ENCODE data around the gene KRT12. TPM values are rescaled to one million over a fixed set of nuclear protein-coding genes. Genes with fewer than 3 reads are reported as not detected.

The KRT12 gene
- polyA plus RNA-seq, 1 experiment, result not detected

- no peak for DNase-seq (ENCODE audit: low read depth, low spot score)
- TF ChIP-seq CTCF (IDR thresholded peaks at IDR 0.05; ENCODE audit: low read depth, low read length), result no peak
- Histone ChIP-seq H3K27me3 (ENCODE audit: control insufficient read depth, insufficient read depth, low read length) (no peaks in the 10 kb centered on the region), H3K27ac (ENCODE audit: low read depth, low read length) (no peak overlapping the region), H3K9me3 (ENCODE audit: control insufficient read depth, insufficient read depth, low read length) (no peaks in the 10 kb centered on the region), H3K4me3 (ENCODE audit: low read depth, low read length) (no peak overlapping the region)
- ChIA-PET POLR2A (no interaction called here), CTCF (interaction anchor here (0.6 to 1.2 kb wide), 2 partner anchors 817 to 835 kb away, joined by 3 read pairs; no protein-coding TSS in a partner anchor)
These were observed 36.8 kb downstream of the KRT12 start for GRCh38 chr17:40830085-40830776.

GRCh38 chr17:40828454-40829044 lies 38.5 kb downstream of the KRT12 start:
- Histone ChIP-seq H3K27ac (ENCODE audit: low read depth, low read length) (no peak overlapping the region), H3K27me3 (ENCODE audit: control insufficient read depth, insufficient read depth, low read length) (no peaks in the 10 kb centered on the region), H3K9me3 (ENCODE audit: control insufficient read depth, insufficient read depth, low read length) (no peaks in the 10 kb centered on the region), H3K4me3 (ENCODE audit: low read depth, low read length) (no peak overlapping the region)
- no peak for DNase-seq (ENCODE audit: low read depth, low spot score)
- POLR2A ChIA-PET, result interaction anchor here (1.2 kb wide), 1 partner anchor 10 kb away, joined by 7 read pairs; no protein-coding TSS in a partner anchor
- CTCF ChIA-PET, result interaction anchor here (1.2 kb wide), 1 partner anchor 837 kb away, joined by 3 read pairs; no protein-coding TSS in a partner anchor
- no peak for TF ChIP-seq CTCF (IDR thresholded peaks at IDR 0.05; ENCODE audit: low read depth, low read length)

GRCh38 chr17:40827746-40828453 lies 39.1 kb downstream of the KRT12 start:
- Histone ChIP-seq H3K27ac (ENCODE audit: low read depth, low read length) (no peak overlapping the region), H3K9me3 (ENCODE audit: control insufficient read depth, insufficient read depth, low read length) (no peaks in the 10 kb centered on the region), H3K27me3 (ENCODE audit: control insufficient read depth, insufficient read depth, low read length) (no peaks in the 10 kb centered on the region), H3K4me3 (ENCODE audit: low read depth, low read length) (no peak overlapping the region)
- DNase-seq (ENCODE audit: low read depth, low spot score), result no peak
- ChIA-PET CTCF (interaction anchor here (1.6 to 2.9 kb wide), 2 partner anchors 821 to 835 kb away, joined by 4 to 9 read pairs; no protein-coding TSS in a partner anchor), POLR2A (interaction anchor here (1.2 kb wide), 1 partner anchor 9 kb away, joined by 7 read pairs; no protein-coding TSS in a partner anchor)
- no peak for TF ChIP-seq CTCF (IDR thresholded peaks at IDR 0.05; ENCODE audit: low read depth, low read length)

- DNase-seq (ENCODE audit: low read depth, low spot score), result no peak
- H3K27ac ChIP-seq (ENCODE audit: low read depth, low read length), result no peak overlapping the region
- no peaks in the 10 kb centered on the region for H3K9me3 ChIP-seq (ENCODE audit: control insufficient read depth, insufficient read depth, low read length)
- CTCF ChIA-PET, result interaction anchor here (2.9 kb wide), 2 partner anchors 723 to 823 kb away, joined by 9 to 14 read pairs; no protein-coding TSS in a partner anchor
- no peak for TF ChIP-seq CTCF (IDR thresholded peaks at IDR 0.05; ENCODE audit: low read depth, low read length)
- POLR2A ChIA-PET, result interaction anchor here (0.7 kb wide), 1 partner anchor 471 kb away, joined by 5 read pairs; no protein-coding TSS in a partner anchor
- H3K4me3 ChIP-seq (ENCODE audit: low read depth, low read length), result no peak overlapping the region
- H3K27me3 ChIP-seq (ENCODE audit: control insufficient read depth, insufficient read depth, low read length), result no peaks in the 10 kb centered on the region
These were observed 41.4 kb downstream of the KRT12 start for GRCh38 chr17:40825599-40825998.

Measured in AG04450 (cell line).